HEK293 (cell line): Measurements from ENCODE around the gene C16orf46.

ENCODE experiments used
- CTCF ChIA-PET: fragments of 350-600 bp; formaldehyde crosslinking; extraction: SDS; loops from one replicate; lab custom pipeline; 2021; ENCODE audit warnings: antibody characterized with exemption; lab: Yijun Ruan, JAX
- POLR2A ChIA-PET: fragments of 300-600 bp; formaldehyde crosslinking; extraction: SDS; loops from one replicate; lab custom pipeline; 2020; ENCODE audit warnings: antibody characterized with exemption, inconsistent platforms; lab: Yijun Ruan, JAX
- H3K27ac ChIP-seq: fragments of 200-500 bp; sonication (Bioruptor generic); 2 replicates; pipeline ENCODE4 v1.5.1; 2014; ENCODE audit warnings: low read depth, low read length, control low read depth, inconsistent platforms; ENCODE audit errors: extremely low read depth
- H3K36me3 ChIP-seq, 2 experiments: fragments of 200-500 bp in 1 of 2; sonication (Bioruptor generic) in 1 of 2; 1 replicate in 1 of 2; 2 replicates in 1 of 2; pipeline ENCODE4 v1.5.1; 2014 to 2017; ENCODE audit warnings: inconsistent platforms in 2 of 2, low read length in 2 of 2; ENCODE audit not compliant: control insufficient read depth in 2 of 2, insufficient read depth in 1 of 2
- H3K4me1 ChIP-seq: fragments of 200-500 bp; sonication (Bioruptor generic); 2 replicates; pipeline ENCODE4 v1.5.1; 2014; ENCODE audit warnings: mild to moderate bottlenecking, low read length, inconsistent platforms; ENCODE audit not compliant: control insufficient read depth, insufficient read depth
- H3K4me3 ChIP-seq: 2 replicates; pipeline ENCODE4 v1.5.1; 2011; ENCODE audit warnings: low read depth, mild to moderate bottlenecking, control low read depth, low read length, moderate library complexity
- H3K9me3 ChIP-seq: fragments of 200-500 bp; sonication (Bioruptor generic); 2 replicates; pipeline ENCODE4 v1.5.1; 2014; ENCODE audit warnings: low read depth, low read length, inconsistent platforms; ENCODE audit not compliant: control insufficient read depth, insufficient read depth
- BCL11A ChIP-seq: fragments of 450-650 bp; formaldehyde crosslinking; IDR thresholded peaks from 2 replicates; pipeline ENCODE4 v1.5.1; 2016; ENCODE audit warnings: low read depth, missing biosample characterization, missing genetic modification characterization
- IKZF3 ChIP-seq: fragments of 450-650 bp; IDR thresholded peaks from 2 replicates; pipeline ENCODE4 v1.5.0; 2018; ENCODE audit warnings: missing biosample characterization, mild to moderate bottlenecking, missing genetic modification characterization, moderate library complexity
- PRDM2 ChIP-seq: fragments of 450-650 bp; formaldehyde crosslinking; IDR thresholded peaks from 2 replicates; pipeline ENCODE4 v1.5.1; 2016; ENCODE audit warnings: missing biosample characterization, missing genetic modification characterization, borderline replicate concordance
- ZFP3 ChIP-seq: fragments of 450-650 bp; formaldehyde crosslinking; IDR thresholded peaks from 2 replicates; pipeline ENCODE4 v1.5.1; 2016; ENCODE audit warnings: low read depth, missing biosample characterization, missing genetic modification characterization
- ZNF138 ChIP-seq: fragments of 450-650 bp; formaldehyde crosslinking; IDR thresholded peaks from 2 replicates; pipeline ENCODE4 v1.5.1; 2016; ENCODE audit warnings: missing biosample characterization, missing genetic modification characterization, borderline replicate concordance
- ZNF184 ChIP-seq: fragments of 450-650 bp; IDR thresholded peaks from 2 replicates; pipeline ENCODE4 v1.5.1; 2018; ENCODE audit warnings: missing biosample characterization, mild to moderate bottlenecking, missing genetic modification characterization
- ZNF248 ChIP-seq: fragments of 450-650 bp; formaldehyde crosslinking; IDR thresholded peaks from 2 replicates; pipeline ENCODE4 v1.5.1; 2017; ENCODE audit warnings: missing biosample characterization, missing genetic modification characterization
- ZNF37A ChIP-seq: fragments of 450-650 bp; IDR thresholded peaks from 2 replicates; pipeline ENCODE4 v1.5.1; 2018; ENCODE audit warnings: missing biosample characterization, missing genetic modification characterization
- ZNF394 ChIP-seq: fragments of 450-650 bp; formaldehyde crosslinking; IDR thresholded peaks from 2 replicates; pipeline ENCODE4 v1.5.1; 2016; ENCODE audit warnings: missing biosample characterization, missing genetic modification characterization, mild to moderate bottlenecking, moderate library complexity, borderline replicate concordance
- ZNF501 ChIP-seq: fragments of 450-650 bp; formaldehyde crosslinking; IDR thresholded peaks from 2 replicates; pipeline ENCODE4 v1.5.1; 2016; ENCODE audit warnings: missing biosample characterization, missing genetic modification characterization
- ZNF549 ChIP-seq: fragments of 450-650 bp; IDR thresholded peaks from 2 replicates; pipeline ENCODE4 v1.5.1; 2018; ENCODE audit warnings: missing biosample characterization, missing genetic modification characterization, mild to moderate bottlenecking, inconsistent platforms, moderate library complexity
- ZNF610 ChIP-seq: fragments of 450-650 bp; formaldehyde crosslinking; IDR thresholded peaks from 2 replicates; pipeline ENCODE4 v1.5.1; 2016; ENCODE audit warnings: missing biosample characterization, missing genetic modification characterization, borderline replicate concordance
- ZSCAN23 ChIP-seq: fragments of 450-650 bp; formaldehyde crosslinking; IDR thresholded peaks from 2 replicates; pipeline ENCODE4 v1.5.1; 2016; ENCODE audit warnings: missing biosample characterization, missing genetic modification characterization
- TF ChIP-seq, protein P1 (sequence below): fragments of 450-650 bp; formaldehyde crosslinking; IDR thresholded peaks from 2 replicates; pipeline ENCODE4 v1.5.1; 2016; ENCODE audit warnings: missing biosample characterization, missing genetic modification characterization

The C16orf46 gene

DNA sequence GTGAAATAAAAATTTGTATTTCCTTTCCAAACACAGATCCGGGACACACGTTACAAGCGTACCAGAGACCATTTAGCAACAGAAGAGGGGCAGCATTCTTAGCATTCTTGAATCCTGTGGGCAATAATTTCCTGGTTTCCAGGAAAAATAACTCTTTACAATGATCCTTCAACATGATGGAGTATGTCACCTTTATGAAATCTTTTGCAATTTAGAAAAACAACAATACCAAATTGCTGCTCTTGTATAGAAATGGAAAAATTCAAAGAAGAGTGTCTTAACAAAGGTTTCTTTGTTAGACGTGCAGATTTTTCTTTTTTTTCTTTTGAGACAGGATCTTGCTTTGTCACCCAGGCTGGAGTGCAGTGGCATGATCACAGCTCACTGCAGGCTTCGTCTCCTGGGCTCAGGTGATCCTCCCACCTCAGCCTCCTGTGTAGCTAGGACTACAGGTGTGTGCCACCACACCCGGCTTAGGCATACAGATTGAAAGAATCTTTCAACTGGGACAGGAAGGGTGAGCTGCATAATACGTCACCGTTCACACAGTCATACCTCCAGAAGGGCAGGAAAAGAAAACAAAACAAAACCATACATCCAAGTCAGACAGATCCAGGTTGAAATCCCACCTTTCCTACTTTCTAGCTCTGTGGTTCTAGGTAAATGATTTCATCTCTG, 29.9 kb upstream of the C16orf46 start:
- Histone ChIP-seq H3K4me3 (no peak overlapping the region), H3K27ac (no peak overlapping the region), H3K9me3 (no peaks in the 10 kb centered on the region), H3K4me1 (no peaks in the 10 kb centered on the region), H3K36me3 (no peaks in the 10 kb centered on the region)
- ChIA-PET POLR2A (no interaction called here), CTCF (interaction anchor here (1.0 kb wide), 1 partner anchor 8 kb away, joined by 3 read pairs; no protein-coding TSS in a partner anchor)
- TF ChIP-seq ZNF138 (tag by site-specific recombination), result no peak

DNA sequence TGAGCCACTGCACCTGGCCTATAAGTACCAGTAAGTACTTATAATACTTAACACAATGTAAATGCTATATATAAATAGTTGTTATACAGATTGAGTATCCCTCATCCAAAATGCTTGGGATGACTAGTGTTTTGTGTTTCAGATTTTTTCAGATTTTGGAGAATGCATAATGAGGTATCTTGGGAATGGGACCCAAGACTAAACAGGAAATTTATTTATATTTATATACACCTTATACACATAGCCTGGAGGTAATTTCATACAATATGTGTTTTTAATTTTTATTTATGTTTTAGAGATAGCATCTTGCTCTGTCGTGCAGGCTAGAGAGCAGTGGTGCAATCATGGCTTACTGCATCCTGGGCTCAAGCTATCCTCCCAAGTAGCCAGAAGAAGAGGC, 28.9 kb upstream of the C16orf46 start:
- no peak overlapping the region for H3K4me3 ChIP-seq
- H3K4me1 ChIP-seq, result no peaks in the 10 kb centered on the region
- TF ChIP-seq ZNF184 (tag by site-specific recombination), result no peak
- TF ChIP-seq ZNF549, result no peak
- TF ChIP-seq ZNF248 (tag by site-specific recombination), result no peak
- TF ChIP-seq PRDM2 (tag by site-specific recombination), result no peak
- no peak for TF ChIP-seq ZFP3
- TF ChIP-seq, protein P1, sequence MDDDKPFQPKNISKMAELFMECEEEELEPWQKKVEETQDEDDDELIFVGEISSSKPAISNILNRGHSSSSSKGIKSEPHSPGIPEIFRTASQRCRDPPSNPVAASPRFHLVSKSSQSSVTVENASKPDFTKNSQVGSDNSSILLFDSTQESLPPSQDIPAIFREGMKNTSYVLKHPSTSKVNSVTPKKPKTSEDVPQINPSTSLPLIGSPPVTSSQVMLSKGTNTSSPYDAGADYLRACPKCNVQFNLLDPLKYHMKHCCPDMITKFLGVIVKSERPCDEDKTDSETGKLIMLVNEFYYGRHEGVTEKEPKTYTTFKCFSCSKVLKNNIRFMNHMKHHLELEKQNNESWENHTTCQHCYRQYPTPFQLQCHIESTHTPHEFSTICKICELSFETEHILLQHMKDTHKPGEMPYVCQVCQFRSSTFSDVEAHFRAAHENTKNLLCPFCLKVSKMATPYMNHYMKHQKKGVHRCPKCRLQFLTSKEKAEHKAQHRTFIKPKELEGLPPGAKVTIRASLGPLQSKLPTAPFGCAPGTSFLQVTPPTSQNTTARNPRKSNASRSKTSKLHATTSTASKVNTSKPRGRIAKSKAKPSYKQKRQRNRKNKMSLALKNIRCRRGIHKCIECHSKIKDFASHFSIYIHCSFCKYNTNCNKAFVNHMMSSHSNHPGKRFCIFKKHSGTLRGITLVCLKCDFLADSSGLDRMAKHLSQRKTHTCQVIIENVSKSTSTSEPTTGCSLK (tag by site-specific recombination), result no peak
- no peak for TF ChIP-seq BCL11A (tag by site-specific recombination)
- TF ChIP-seq ZSCAN23, result no peak
- TF ChIP-seq ZNF138 (tag by site-specific recombination), result no peak
- TF ChIP-seq ZNF501, result no peak
- no peak for TF ChIP-seq ZNF394 (tag by site-specific recombination)
- no peak for TF ChIP-seq IKZF3 (tag by site-specific recombination)
- no peak for TF ChIP-seq ZNF610 (tag by site-specific recombination)
- TF ChIP-seq ZNF37A (tag by site-specific recombination), result no peak
- POLR2A ChIA-PET, result no interaction called here
- no peaks in the 10 kb centered on the region for H3K36me3 ChIP-seq
- CTCF ChIA-PET, result no interaction called here
- no peak overlapping the region for H3K27ac ChIP-seq
- no peaks in the 10 kb centered on the region for H3K9me3 ChIP-seq
